VCaP (cell line): ENCODE data around the gene RTKN2.
A peak's percentile ranks its signal among the peaks of the same experiment; 100 is the strongest.

ENCODE experiments used
- H3K27ac ChIP-seq: fragments of 450-650 bp; 2 replicates; pipeline ENCODE4 v1.5.1; 2017
- CTCF ChIP-seq: fragments of 450-650 bp; conservative IDR thresholded peaks from 2 replicates; pipeline ENCODE4 v1.5.1; 2017; ENCODE audit warnings: mild to moderate bottlenecking, moderate library complexity

Gene RTKN2

GRCh38 chr10:62268027-62268398 is 631 bp downstream of the RTKN2 start:
- H3K27ac ChIP-seq, result peak overlapping the region; percentile 73
- no peak for TF ChIP-seq CTCF

- no peak for TF ChIP-seq CTCF
- H3K27ac ChIP-seq, result no peak overlapping the region
Measured at GRCh38 chr10:62266611-62267010, 2.0 kb downstream of the RTKN2 start.

- no peak for TF ChIP-seq CTCF
- no peak overlapping the region for H3K27ac ChIP-seq
Measured at GRCh38 chr10:62266147-62266546, 2.5 kb downstream of the RTKN2 start.

GRCh38 chr10:62264702-62265436 is 3.8 kb downstream of the RTKN2 start:
- H3K27ac ChIP-seq, result no peak overlapping the region
- peak; percentile 79 for TF ChIP-seq CTCF

GRCh38 chr10:62264126-62264525 is 4.5 kb downstream of the RTKN2 start:
- TF ChIP-seq CTCF, result no peak

GRCh38 chr10:62261666-62262065 is 7.0 kb downstream of the RTKN2 start:
- TF ChIP-seq CTCF, result no peak
- no peak overlapping the region for H3K27ac ChIP-seq

More at GRCh38 chr10:62264126-62264525, 4.5 kb downstream of the RTKN2 start:
- H3K27ac ChIP-seq, result no peak overlapping the region

- H3K27ac ChIP-seq, result no peak overlapping the region
- no peak for TF ChIP-seq CTCF
Measured at GRCh38 chr10:62259998-62260397, 8.6 kb downstream of the RTKN2 start.
